Spleen (tissue), 11 donors: ENCODE results near the gene TERT. TPM values are rescaled to one million over a fixed set of nuclear protein-coding genes. Genes with fewer than 3 reads are reported as not detected.

Experiments
- DNase-seq: peaks from one replicate; pipeline ENCODE4 v3.0.0-alpha.2; 2020
- H3K27ac ChIP-seq, 8 donors: fragments of 200-600 bp; sonication (generic) in 7 of 8; 1 replicate in 4 of 8; 2 replicates in 4 of 8; pipeline versions ENCODE4 v1.5.0 to v1.8.0; 2016 to 2021; ENCODE audit warnings: inconsistent platforms in 4 of 8, mild to moderate bottlenecking in 4 of 8, moderate library complexity in 1 of 8
- H3K27me3 ChIP-seq, 7 donors: fragments of 200-600 bp; sonication (generic) in 6 of 7; replicated peaks in 1 of 7; 1 replicate in 4 of 7; 2 replicates in 3 of 7; pipeline versions ENCODE4 v1.5.0 to v1.8.0; 2016 to 2021; ENCODE audit warnings: inconsistent platforms in 3 of 7, mild to moderate bottlenecking in 1 of 7
- H3K36me3 ChIP-seq, 6 donors: fragments of 200-600 bp; sonication (generic) in 5 of 6; 1 replicate in 4 of 6; 2 replicates in 2 of 6; pipeline versions ENCODE4 v1.5.0 to v1.8.0; 2016 to 2021; ENCODE audit warnings: inconsistent platforms in 2 of 6
- H3K4me1 ChIP-seq, 6 donors: fragments of 200-600 bp; sonication (generic) in 5 of 6; 1 replicate in 3 of 6; 2 replicates in 3 of 6; pipeline versions ENCODE4 v1.5.0 to v1.8.0; 2016 to 2021; ENCODE audit warnings: inconsistent platforms in 3 of 6
- H3K4me3 ChIP-seq, 8 donors: fragments of 200-600 bp; sonication (generic) in 7 of 8; 1 replicate in 4 of 8; 2 replicates in 4 of 8; pipeline versions ENCODE4 v1.5.0 to v1.8.0; 2016 to 2021; ENCODE audit warnings: inconsistent platforms in 4 of 8, mild to moderate bottlenecking in 4 of 8, moderate library complexity in 2 of 8
- H3K9me3 ChIP-seq, 8 donors: fragments of 200-600 bp; sonication (generic) in 7 of 8; 1 replicate in 4 of 8; 2 replicates in 4 of 8; pipeline versions ENCODE4 v1.5.0 to v1.8.0; 2016 to 2021; ENCODE audit warnings: inconsistent platforms in 4 of 8
- CTCF ChIP-seq, 11 experiments: fragments of 200-600 bp in 7 of 11; fragments of 450-650 bp in 4 of 11; sonication (generic) in 4 of 11; IDR thresholded peaks in 8 of 11; conservative IDR thresholded peaks in 3 of 11; 1 replicate in 7 of 11; 2 replicates in 4 of 11; pipeline versions ENCODE4 v1.4.0 to v1.8.0; 2016 to 2021; ENCODE audit warnings: antibody characterized with exemption in 11 of 11, inconsistent platforms in 4 of 11, mild to moderate bottlenecking in 1 of 11
- POLR2A ChIP-seq, 3 donors: fragments of 450-650 bp; IDR thresholded peaks; one replicate each; pipeline ENCODE4 v1.5.1; 2017; ENCODE audit warnings: antibody characterized with exemption in 3 of 3, mild to moderate bottlenecking in 1 of 3
- POLR2AphosphoS5 ChIP-seq, 3 donors: sonication (generic); formaldehyde crosslinking; IDR thresholded peaks; one replicate each; pipeline ENCODE4 v1.5.1; 2017; ENCODE audit warnings: antibody characterized with exemption in 3 of 3
- WGBS, 5 donors: extraction: QIAGEN DNeasy Blood & Tissue Kit in 3 of 5; methylation state at CpG; one replicate each; pipeline versions ENCODE4 v1.1.5 to v1.1.7; 2013 to 2018; 5-methylcytosine and 5-hydroxymethylcytosine counted together
- intact Hi-C: fragments of 100-400 bp; cut with DNase I; formaldehyde crosslinking; loops from one replicate; pipeline ENCODE4 v1.15.0; 2023; ENCODE audit warnings: low total_unique reads
- polyA plus RNA-seq, 3 donors: library from polyadenylated mRNA; stranded (reverse); fragments of 200-250 nt; gene quantifications; one replicate each; pipeline ENCODE4 v1.2.1, GENCODE V29; 2013
- total RNA-seq, 7 donors: library from RNA; depleted of rRNA in 3 of 7; stranded (reverse); fragments of >200 nt in 3 of 7; fragmentation: NEBNext Ultra II Directional in 4 of 7; extraction: Animal tissue kit (Norgen Biotek cat#: 25700) in 4 of 7; gene quantifications; one replicate each; pipeline versions ENCODE4 v1.1.0 to v1.2.1, GENCODE V29; 2016 to 2021
- donor health status: healthy with polysubstance abuse.
- donor health status: DM: no; HTN: no; CAD: no; lungs with moderate emphysema.
- donor health status: DM: no; HTN: no; CAD: no.
- donor health status: Bipolar disorder and iron deficiency.
- donor health status: healthy.
- donor health status: DM: no; HTN: no; CAD: no.
- donor health status: DM: yes; HTN: yes; CAD: no.

TERT gene
- total and polyA plus RNA-seq, 10 donors: 0.09 to 5.3 (median 0.40) TPM; not detected in 2

- Histone ChIP-seq H3K27me3 (peaks cover 0 to 30% (median 2%) of the 10 kb centered on the region in 7 donors), H3K4me1 (peaks cover 12 to 57% (median 45%) of the 10 kb centered on the region in 6 donors), H3K9me3 (peaks cover 0 to 17% (median 10%) of the 10 kb centered on the region in 8 donors), H3K4me3 (peak overlapping the region in 1 of 8 donors; percentile 42), H3K36me3 (peaks cover 0 to 14% (median 8%) of the 10 kb centered on the region in 6 donors), H3K27ac (peak overlapping the region in 4 of 8 donors; percentile 2 to 85 (median 54))
- TF ChIP-seq POLR2AphosphoS5 (IDR thresholded peaks at IDR 0.05): peak in 2 of 3 donors; percentile 30
- TF ChIP-seq CTCF (IDR thresholded peaks at IDR 0.05 in 8 of 11, conservative IDR thresholded peaks at IDR 0.05 in 3 of 11): no peak
- intact Hi-C loops: no loop called here
- WGBS, 5 donors: 21 to 36% (median 33%) methylated on average over 17 to 25 of the region's 25 CpGs
- peak; percentile 79 for DNase-seq
Observed at GRCh38 chr5:1312993-1313833, 18.3 kb upstream of the TERT start.

DNA sequence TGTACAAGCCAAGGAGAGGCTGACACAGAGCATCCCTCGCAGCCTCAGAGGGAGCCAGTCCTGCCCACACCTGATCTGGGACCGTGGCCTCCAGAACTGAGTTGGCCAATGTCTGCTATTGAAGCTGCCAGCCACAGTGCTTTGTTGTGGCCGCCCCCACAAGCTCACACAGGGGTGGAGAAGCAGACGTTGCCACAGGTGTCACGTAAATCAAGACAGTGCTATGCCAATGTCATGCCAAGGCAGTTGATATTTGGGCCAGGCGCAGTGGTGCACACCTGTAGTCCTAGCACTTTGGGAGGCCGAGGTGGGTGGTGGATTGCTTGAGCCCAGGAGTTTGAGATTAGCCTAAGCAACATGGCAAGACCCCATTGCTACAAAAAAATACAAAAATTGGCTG lies 17.3 kb upstream of the TERT start:
- Histone ChIP-seq H3K27me3 (peaks cover 0 to 30% (median 2%) of the 10 kb centered on the region in 7 donors), H3K9me3 (peaks cover 0 to 17% (median 10%) of the 10 kb centered on the region in 8 donors), H3K27ac (peak overlapping the region in 2 of 8 donors; percentile 17 to 67), H3K4me1 (peaks cover 12 to 55% (median 45%) of the 10 kb centered on the region in 6 donors), H3K4me3 (no peak overlapping the region), H3K36me3 (peaks cover 0 to 4% (median under 1%) of the 10 kb centered on the region in 6 donors)
- DNase-seq: peak; percentile 71
- TF ChIP-seq POLR2AphosphoS5 (IDR thresholded peaks at IDR 0.05) (no peak), CTCF (IDR thresholded peaks at IDR 0.05 in 8 of 11, conservative IDR thresholded peaks at IDR 0.05 in 3 of 11) (no peak), POLR2A (IDR thresholded peaks at IDR 0.05) (no peak)
- WGBS, 5 donors: 43 to 62% (median 60%) methylated on average over 5 to 7 of the region's 7 CpGs
- intact Hi-C loops: no loop called here

DNA sequence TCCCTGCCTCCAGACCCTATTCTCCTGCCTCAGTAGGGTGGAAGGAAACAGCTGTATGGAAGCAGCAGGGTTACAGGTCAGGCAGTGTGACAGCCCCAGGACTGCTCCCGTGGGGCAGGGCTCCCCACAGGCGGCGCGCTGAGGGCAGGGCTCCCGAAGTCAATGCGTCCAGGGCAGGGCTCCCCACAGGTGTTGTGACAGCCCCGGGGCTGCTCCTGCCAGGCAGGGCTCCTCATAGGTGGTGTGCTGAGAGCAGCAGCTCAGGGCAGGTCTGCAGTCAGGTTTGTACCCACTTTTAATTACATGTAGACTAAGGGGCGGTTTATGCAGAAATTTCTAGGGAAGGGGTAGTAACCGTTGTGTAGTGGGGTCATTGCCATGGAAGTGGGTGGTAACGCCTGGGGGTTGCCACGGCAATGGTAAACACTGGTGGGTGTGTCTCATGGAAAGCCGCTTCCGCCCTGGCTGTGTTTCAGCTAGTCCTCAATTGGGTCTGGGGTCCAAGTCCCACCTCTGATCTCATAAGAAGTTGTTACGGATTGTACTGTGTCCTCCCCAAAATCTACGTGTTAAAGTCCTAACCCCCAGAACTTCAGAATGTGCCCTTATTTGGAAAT lies 16.7 kb upstream of the TERT start:
- TF ChIP-seq POLR2AphosphoS5 (IDR thresholded peaks at IDR 0.05) (no peak), CTCF (IDR thresholded peaks at IDR 0.05 in 8 of 11, conservative IDR thresholded peaks at IDR 0.05 in 3 of 11) (no peak), POLR2A (IDR thresholded peaks at IDR 0.05) (no peak)
- Histone ChIP-seq H3K4me1 (peaks cover 8 to 49% (median 42%) of the 10 kb centered on the region in 6 donors), H3K36me3 (no peaks in the 10 kb centered on the region), H3K27ac (no peak overlapping the region), H3K27me3 (peaks cover 0 to 30% (median 2%) of the 10 kb centered on the region in 7 donors), H3K9me3 (peaks cover 0 to 17% (median 10%) of the 10 kb centered on the region in 8 donors), H3K4me3 (no peak overlapping the region)
- WGBS, 5 donors: 78 to 91% (median 85%) methylated on average over 8 to 15 of the region's 15 CpGs
- peak; percentile 73 for DNase-seq
- intact Hi-C loops: no loop called here

- no peak overlapping the region for H3K4me3 ChIP-seq
- TF ChIP-seq CTCF (IDR thresholded peaks at IDR 0.05 in 8 of 11, conservative IDR thresholded peaks at IDR 0.05 in 3 of 11): no peak
- TF ChIP-seq POLR2AphosphoS5 (IDR thresholded peaks at IDR 0.05): no peak
- TF ChIP-seq POLR2A (IDR thresholded peaks at IDR 0.05): no peak
- peaks cover 0 to 17% (median 10%) of the 10 kb centered on the region in 8 donors for H3K9me3 ChIP-seq
- peak; percentile 41 for DNase-seq
- H3K4me1 ChIP-seq: peaks cover 5 to 34% (median 28%) of the 10 kb centered on the region in 6 donors
- 89 to 97% (median 94%) methylated on average over 7 of the region's 7 CpGs for WGBS, 5 donors
- H3K27me3 ChIP-seq: peaks cover 0 to 30% (median 2%) of the 10 kb centered on the region in 7 donors
- intact Hi-C loops: no loop called here
- H3K27ac ChIP-seq: no peak overlapping the region
- no peaks in the 10 kb centered on the region for H3K36me3 ChIP-seq
Observed at GRCh38 chr5:1310118-1310517, 15.2 kb upstream of the TERT start.
